HG02588 (cell line): ENCODE results near the gene MEF2C.

ENCODE experiments used
- ATAC-seq: cut with Tn5 transposase; IDR thresholded peaks from one replicate; pipeline ENCODE4 v1.9.1; 2021; ENCODE audit warnings: mild to moderate bottlenecking, moderate library complexity; ENCODE audit not compliant: unreplicated experiment

The MEF2C gene

GRCh38 chr5:88833371-88834130 is 49.4 kb downstream of the MEF2C start:
- peak; percentile 40 for ATAC-seq

GRCh38 chr5:88831816-88832215 is 51.2 kb downstream of the MEF2C start:
- ATAC-seq: no peak

DNA sequence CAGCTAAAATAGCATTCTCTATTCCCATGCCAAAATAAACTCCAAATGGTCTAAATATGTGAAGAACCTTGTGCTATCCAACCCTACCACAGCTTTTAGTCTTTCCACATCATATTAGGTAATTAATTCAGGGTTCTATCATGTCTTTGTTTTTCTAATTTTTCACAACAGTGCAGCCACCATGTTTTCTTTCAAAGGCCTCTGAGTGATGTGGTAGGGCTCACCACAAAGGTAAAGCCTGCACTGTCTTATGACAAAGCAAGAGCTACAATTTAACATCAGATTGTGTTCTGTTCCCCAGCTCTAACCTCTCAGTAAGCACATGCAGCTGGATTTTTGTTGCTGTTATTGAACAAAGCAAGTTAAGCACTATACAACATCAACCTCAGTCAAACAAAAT is 52.4 kb downstream of the MEF2C start:
- ATAC-seq: no peak

DNA sequence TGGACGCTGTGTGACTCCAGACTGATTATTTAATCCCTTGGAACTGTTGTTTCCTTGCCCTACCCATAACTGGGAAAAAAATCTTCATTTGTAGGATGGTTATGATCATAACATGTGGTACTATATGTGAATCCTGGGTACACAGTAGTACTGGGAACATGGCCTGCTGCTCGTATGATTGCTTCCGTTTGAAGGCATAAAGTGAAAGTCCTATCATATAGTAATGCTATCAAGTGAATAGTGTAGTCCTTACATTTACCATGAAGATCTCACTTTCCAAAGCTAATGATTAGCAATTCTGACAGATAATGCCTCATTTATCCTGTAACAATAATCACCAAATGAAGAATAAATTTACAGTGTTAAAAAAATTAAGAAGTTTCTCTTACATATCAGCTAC is 53.2 kb downstream of the MEF2C start:
- ATAC-seq: no peak

GRCh38 chr5:88829054-88829453 is 53.9 kb downstream of the MEF2C start:
- no peak for ATAC-seq

DNA sequence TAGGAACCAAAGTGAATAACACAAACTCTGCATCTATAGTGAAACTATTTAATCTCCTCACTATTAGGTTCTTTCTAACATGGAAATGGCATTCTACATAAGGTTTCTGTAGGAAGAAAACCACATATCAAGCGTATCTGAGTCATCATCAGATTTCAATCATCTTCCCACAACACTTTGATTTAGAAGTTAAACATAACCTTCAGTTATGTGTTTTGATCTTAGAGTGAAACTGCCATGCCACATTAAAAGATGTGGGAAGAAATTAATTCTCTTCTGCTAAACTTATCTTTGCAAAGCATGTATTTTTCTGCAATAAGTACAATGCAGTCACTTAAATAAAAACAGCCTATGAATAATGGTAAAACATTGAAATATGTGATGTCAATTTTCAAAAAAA is 55.0 kb downstream of the MEF2C start:
- no peak for ATAC-seq

DNA sequence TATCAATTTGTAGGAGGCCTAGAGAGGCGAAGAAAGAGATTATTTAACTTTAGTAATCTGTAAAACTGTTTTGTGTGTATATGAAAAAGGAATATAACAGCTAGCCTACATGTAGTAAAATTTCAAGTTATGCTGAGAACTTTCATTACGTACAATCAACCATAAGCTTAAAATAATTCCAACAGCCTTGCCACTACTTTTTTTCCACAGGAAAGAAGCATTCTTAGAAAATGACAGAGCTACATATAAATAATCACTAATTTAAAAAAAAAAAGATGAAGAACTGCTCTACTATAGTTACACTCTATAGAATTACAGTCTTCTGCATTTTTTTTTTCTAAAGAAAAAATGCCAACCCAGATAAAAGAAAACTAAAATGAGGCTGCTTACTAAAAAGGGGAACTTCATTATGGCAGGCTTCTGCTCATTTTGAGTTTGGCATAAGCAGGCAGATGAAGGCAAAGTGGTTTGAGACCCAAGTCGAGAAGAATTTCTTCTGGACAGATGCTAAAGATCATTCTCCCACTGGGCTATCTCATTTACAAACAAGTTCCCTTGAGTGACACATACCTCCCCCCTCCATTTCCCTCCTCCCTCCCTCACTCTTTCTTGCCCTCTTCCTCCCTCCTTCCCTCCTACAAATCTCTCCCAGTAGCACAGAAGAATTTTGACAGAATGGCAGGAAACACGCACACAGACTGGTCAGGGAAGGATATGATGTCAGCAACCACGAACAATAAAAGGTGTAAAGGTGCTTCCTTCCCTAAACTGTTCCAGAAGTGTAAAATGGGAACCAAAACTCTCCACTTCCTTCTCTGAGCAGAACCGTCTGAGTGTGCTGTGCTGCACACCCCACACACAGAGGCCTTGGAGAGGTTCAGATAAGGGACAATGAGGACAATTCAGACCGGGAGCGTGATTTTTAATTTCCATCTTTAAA is 56.1 kb downstream of the MEF2C start:
- ATAC-seq: peak; percentile 72

DNA sequence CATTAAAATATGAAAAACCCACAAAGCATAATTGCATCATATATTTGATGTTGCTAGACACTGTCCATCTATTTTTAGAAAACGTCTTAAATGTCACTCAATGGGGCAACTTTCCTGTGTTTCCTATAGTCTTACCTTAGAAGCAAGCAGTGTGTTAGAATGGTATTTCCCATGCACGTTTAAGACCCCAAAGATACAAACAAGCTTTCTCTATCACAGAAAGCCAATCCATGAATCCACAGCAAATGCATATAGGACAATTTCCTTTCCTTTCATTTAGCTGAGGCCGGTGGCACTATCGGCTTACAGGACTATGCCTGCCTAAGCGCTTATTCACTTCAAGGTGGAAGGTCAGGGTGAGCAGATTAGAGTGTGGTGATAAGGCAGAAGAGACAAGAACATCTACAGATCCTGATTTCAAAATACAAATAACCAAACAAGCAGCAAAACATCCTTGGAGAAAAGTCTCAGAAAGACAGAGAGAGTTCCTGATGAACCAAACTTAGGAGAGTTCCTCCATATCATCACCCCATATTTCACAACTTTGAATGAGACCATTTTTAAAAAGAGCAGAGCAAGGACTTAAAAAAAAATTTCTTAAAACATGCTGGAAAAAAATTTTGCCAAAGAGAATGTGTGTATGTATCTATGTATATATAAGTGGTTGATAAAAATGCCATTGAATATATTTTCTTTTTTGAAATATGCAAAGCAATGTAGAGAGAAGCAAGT is 57.2 kb downstream of the MEF2C start:
- ATAC-seq: no peak

DNA sequence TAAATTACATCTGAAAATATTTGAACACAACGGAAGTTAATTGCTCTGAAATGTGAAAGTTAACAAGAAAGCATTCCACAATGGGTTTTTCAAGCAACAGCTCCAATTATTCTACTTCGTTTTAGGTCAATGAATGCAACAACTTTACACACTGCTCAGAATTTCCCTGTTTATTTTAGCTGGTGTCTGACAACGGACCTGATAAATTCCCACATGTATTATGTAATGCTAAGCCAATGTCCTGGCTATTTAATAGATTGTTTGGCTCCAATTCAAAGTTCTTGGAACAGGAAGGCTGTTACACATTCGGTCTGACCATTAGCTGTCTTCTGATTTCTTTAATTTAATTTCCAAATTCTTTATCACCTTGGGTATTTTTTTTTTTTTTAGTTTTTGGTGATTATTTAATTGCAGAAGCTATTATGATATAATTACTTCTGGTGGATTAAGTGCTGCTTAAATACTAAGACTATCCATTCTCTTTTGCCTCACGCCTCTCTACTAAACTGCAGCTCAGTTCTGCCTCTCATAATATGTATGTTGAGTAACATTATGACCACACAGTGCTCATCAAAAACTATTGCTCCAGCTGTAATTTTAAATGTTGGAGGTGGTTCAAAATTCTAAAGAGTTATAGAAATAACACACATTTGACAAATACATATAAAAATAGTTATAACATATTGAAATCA is 57.9 kb downstream of the MEF2C start:
- no peak for ATAC-seq

- no peak for ATAC-seq
These were observed 58.8 kb downstream of the MEF2C start for GRCh38 chr5:88824141-88824540.

- ATAC-seq: no peak
These were observed 59.8 kb downstream of the MEF2C start for GRCh38 chr5:88823201-88823600.

GRCh38 chr5:88821161-88821560 is 61.8 kb downstream of the MEF2C start:
- no peak for ATAC-seq

DNA sequence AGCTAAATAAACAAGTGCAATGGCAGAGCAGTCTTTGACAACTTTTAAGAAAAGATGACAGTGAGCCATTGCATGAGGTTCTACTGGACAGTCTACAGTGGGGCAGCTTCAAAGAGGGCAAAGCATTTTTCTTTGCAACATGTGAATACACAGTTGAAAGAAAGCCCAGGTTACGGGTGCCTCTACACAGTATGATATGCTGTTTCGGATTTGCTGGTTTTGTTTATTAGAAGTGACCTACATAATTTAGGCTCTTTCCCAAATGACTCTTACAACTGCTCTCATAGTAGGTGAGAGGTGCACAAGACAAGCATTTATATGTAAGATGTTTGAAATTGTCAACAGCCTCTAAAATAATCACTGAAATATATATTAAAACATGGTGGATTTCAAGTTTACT is 62.4 kb downstream of the MEF2C start:
- ATAC-seq: no peak

- ATAC-seq: no peak
These were observed 63.5 kb downstream of the MEF2C start for GRCh38 chr5:88819301-88819999.

GRCh38 chr5:88818296-88818695 is 64.7 kb downstream of the MEF2C start:
- no peak for ATAC-seq

GRCh38 chr5:88816195-88816594 is 66.8 kb downstream of the MEF2C start:
- ATAC-seq: no peak

DNA sequence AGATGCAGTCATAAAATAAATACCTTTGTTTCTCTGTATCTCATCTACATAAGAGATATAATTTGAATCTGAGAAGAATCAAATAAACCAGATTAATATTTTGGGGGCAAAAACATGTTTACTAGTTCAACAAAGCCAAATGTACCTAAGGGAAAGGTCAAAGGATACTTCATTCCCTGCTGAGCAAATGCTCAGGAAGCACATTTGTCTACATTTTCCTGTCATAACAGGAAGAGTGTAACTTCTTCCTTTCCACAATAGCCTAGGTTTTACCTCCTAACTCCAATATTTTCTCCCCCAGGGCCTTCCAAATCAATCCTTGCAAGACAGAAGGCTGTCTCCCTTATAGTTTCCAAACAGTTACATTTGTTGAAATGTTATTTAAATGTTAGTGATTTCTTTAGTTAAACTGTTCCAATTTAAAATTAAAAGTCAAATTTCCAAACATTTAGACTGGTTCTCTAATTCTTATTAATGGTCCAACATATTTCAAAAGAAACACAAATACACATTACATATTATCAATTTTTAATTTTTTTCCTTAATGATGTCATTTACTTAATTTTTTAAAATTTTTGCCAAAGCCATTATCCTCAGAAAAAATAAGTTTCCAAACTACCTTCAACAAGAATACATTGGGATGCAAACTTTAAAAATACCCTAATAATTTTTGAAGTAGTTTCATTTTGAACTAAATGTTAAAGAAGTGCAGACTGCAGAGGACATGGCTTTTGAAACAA is 67.8 kb downstream of the MEF2C start:
- no peak for ATAC-seq

DNA sequence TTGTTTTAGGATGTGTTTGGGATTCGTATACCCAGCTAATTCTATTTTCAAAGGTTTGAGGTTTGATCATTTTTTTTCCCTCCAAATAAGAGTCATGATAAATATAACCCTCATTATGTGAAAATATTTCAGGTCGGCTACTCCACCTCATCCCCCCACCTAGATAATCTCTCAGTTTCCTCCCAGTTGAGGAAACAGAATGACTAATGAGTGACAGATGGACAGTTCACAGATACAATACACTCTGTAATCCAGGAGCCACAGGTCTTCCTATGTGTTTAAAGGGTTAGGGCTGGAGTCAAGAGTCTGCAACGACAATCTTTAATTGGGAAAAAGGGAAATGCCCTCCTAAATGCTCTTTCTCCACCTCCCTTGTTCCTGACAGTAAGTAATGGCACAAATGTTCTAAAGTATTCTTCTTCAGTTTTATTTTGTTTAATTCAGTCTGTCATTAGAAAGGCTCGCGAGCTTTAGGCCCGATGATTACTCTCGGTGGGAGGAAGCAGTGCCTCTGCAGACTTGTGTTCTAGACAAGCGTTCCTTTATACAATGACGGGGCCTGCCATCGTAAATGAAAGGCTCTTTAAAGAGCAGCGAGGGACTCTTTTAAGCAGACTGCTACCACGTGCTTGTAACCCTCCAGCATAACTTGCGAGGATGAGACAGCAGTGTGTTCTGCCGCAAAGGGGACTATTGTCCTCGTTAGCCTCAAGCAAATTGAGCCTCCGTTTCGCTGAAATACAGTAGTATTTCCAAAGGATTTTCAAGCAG is 69.0 kb downstream of the MEF2C start:
- ATAC-seq: no peak

- no peak for ATAC-seq
These were observed 69.7 kb downstream of the MEF2C start for GRCh38 chr5:88813244-88813643.
